Subcutaneous adipose tissue (tissue), 4 donors: ENCODE results near the gene PJA1. TPM values are rescaled to one million over a fixed set of nuclear protein-coding genes. Genes with fewer than 3 reads are reported as not detected.

Experiments used
- total RNA-seq, 4 donors: library from RNA; depleted of rRNA; stranded (reverse); fragments of >200 nt; gene quantifications; one replicate each; pipeline ENCODE4 v1.1.0, GENCODE V29; 2016
- TF ChIP-seq, protein P1 (sequence below): fragments of 450-650 bp; IDR thresholded peaks from one replicate; pipeline ENCODE4 v1.5.1; 2016; ENCODE audit warnings: low read depth, mild to moderate bottlenecking, control low read depth, antibody characterized with exemption, moderate library complexity

Gene PJA1
- total RNA-seq, 4 donors from 2014 or later = 37.2 to 62.8 (median 48.3) TPM

DNA sequence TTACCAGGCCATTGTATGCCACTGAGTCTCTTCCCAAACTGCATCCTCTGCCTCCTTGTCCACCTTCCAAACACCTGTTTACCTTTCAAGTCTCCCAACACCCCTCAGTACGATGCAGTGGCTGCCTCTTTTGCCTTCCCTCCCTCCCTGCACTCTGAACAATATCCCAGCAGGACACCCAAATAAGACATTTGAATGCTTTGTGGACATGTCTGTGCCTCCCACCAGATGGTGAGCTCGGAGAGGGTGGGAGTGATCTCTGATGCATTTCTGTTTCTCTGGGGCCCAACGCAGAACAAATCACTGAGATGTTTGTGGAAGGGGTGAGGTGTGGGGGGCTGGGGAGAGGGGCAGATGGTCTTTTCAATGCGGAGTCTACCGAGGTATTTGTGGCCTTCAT is 33.4 kb downstream of the PJA1 start:
- TF ChIP-seq, protein P1, sequence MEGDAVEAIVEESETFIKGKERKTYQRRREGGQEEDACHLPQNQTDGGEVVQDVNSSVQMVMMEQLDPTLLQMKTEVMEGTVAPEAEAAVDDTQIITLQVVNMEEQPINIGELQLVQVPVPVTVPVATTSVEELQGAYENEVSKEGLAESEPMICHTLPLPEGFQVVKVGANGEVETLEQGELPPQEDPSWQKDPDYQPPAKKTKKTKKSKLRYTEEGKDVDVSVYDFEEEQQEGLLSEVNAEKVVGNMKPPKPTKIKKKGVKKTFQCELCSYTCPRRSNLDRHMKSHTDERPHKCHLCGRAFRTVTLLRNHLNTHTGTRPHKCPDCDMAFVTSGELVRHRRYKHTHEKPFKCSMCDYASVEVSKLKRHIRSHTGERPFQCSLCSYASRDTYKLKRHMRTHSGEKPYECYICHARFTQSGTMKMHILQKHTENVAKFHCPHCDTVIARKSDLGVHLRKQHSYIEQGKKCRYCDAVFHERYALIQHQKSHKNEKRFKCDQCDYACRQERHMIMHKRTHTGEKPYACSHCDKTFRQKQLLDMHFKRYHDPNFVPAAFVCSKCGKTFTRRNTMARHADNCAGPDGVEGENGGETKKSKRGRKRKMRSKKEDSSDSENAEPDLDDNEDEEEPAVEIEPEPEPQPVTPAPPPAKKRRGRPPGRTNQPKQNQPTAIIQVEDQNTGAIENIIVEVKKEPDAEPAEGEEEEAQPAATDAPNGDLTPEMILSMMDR = no peak

GRCh38 chrX:69130439-69130838 is 34.8 kb downstream of the PJA1 start:
- TF ChIP-seq, protein P1 = no peak

GRCh38 chrX:69128588-69128987 is 36.7 kb downstream of the PJA1 start:
- TF ChIP-seq, protein P1 = no peak

DNA sequence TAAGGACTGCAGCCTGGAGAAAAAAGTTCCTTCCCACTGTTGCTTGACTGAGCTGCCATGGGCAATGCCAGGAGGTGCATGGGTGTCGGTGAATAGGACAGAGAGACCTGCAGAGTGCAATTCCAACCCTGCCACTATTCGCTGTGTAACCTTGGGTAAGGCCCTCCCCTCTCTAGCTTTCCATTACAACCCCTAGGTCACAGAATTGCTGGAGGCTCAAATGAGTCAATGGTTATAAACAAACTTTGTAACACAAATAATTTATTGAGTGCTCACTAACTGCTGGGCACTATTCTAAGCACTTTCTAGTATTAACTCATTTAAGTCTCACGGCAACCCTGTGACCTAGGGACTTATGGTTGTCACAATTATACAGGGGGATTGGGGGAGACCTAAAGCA is 37.8 kb downstream of the PJA1 start:
- TF ChIP-seq, protein P1 = no peak

GRCh38 chrX:69126642-69127041 is 38.6 kb downstream of the PJA1 start:
- TF ChIP-seq, protein P1 = no peak

DNA sequence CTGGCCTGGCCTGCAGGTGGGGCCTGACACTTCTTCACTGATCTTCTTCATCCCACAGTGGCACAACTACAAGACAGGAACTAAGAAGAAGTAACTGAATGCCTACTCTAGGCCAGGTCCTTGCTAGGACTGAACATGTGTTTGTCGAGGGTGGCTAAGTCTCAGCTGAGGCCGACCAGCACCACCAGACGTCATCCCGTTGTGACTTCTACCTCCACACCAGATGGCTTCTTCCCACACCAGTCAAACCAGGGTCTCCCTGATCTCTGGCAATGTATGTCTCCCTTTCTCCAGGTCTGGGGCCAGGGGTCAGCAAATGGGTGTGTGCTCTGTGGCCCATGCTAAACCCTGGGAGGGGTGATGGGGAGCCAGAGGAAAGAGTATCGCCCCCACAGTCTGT is 40.2 kb downstream of the PJA1 start:
- TF ChIP-seq, protein P1 = no peak

DNA sequence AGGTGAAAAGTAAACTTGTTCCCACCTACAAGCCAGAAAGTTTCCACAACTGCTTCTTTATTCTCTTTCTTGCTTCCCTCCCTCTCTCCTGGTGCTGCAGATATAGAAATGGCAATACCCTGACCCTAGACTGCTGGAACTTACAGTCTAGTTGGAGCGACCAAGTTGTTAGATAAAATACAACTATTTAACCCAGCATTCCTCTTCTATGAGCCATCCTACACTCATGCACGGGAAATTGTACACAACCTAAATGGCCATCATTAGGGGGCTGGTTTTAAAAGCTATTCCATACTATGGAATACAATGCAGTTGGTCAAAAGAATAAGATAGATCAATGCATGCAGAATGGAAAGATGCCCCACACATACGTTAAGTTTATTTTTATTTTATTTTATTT is 41.1 kb downstream of the PJA1 start:
- TF ChIP-seq, protein P1 = no peak
